ENCODE results near the gene PGLYRP1.

The PGLYRP1 gene

GRCh38 chr19:46022431-46023310 is at the start of gene PGLYRP1:
PGLYRP1 (minus strand) TSS chr19:46023053; CDS start chr19:46023021, 32 bp downstream.
- DNase-seq: no peak

GRCh38 chr19:46069806-46070341 is 47.0 kb upstream of the PGLYRP1 start:
- DNase-seq: no peak

- DNase-seq: no peak
Observed at GRCh38 chr19:46068345-46069258, 45.7 kb upstream of the PGLYRP1 start.

- no peak for DNase-seq
Observed at GRCh38 chr19:46067691-46068090, 44.8 kb upstream of the PGLYRP1 start.

- DNase-seq: no peak
Observed at GRCh38 chr19:46066471-46066870, 43.6 kb upstream of the PGLYRP1 start.

GRCh38 chr19:46065486-46066071 is 42.7 kb upstream of the PGLYRP1 start:
- no peak for DNase-seq

- no peak for DNase-seq
Observed at GRCh38 chr19:46063201-46063600, 40.3 kb upstream of the PGLYRP1 start.

- DNase-seq: no peak
Observed at GRCh38 chr19:46060012-46060411, 37.2 kb upstream of the PGLYRP1 start.

- DNase-seq: no peak
Observed at GRCh38 chr19:46058778-46059177, 35.9 kb upstream of the PGLYRP1 start.

- DNase-seq: peak; percentile 16
Observed at GRCh38 chr19:46056536-46056935, 33.7 kb upstream of the PGLYRP1 start.

- no peak for DNase-seq
Observed at GRCh38 chr19:46052896-46053295, 30.0 kb upstream of the PGLYRP1 start.

- DNase-seq: peak; percentile 80
Observed at GRCh38 chr19:46049597-46049996, 26.7 kb upstream of the PGLYRP1 start.

GRCh38 chr19:46043519-46043918 is 20.7 kb upstream of the PGLYRP1 start:
- DNase-seq: no peak

GRCh38 chr19:46042252-46042883 is 19.5 kb upstream of the PGLYRP1 start:
- no peak for DNase-seq

- DNase-seq: peak; percentile 73
Observed at GRCh38 chr19:46040952-46041500, 18.2 kb upstream of the PGLYRP1 start, which contains the start of gene IGFL4. IGFL4 (minus strand) TSS chr19:46041002; CDS start chr19:46040962, 40 bp downstream.

- no peak for DNase-seq
Observed at GRCh38 chr19:46040125-46040524, 17.3 kb upstream of the PGLYRP1 start.

- DNase-seq: no peak
Observed at GRCh38 chr19:46036744-46037128, 13.9 kb upstream of the PGLYRP1 start.

GRCh38 chr19:46035986-46036743 is 13.3 kb upstream of the PGLYRP1 start:
- DNase-seq: no peak

GRCh38 chr19:46035546-46035945 is 12.7 kb upstream of the PGLYRP1 start:
- DNase-seq: no peak

GRCh38 chr19:46033401-46033800 is 10.5 kb upstream of the PGLYRP1 start:
- no peak for DNase-seq

GRCh38 chr19:46032597-46033025 is 9.8 kb upstream of the PGLYRP1 start:
- DNase-seq: no peak

Measured in NCI-H69 (cell line).